ENCODE data around the gene FFAR1. TPM values are rescaled to one million over a fixed set of nuclear protein-coding genes. Genes with fewer than 3 reads are reported as not detected.

FFAR1 gene
- total and polyA plus RNA-seq, 2 experiments from 2014 or later, result not detected

DNA sequence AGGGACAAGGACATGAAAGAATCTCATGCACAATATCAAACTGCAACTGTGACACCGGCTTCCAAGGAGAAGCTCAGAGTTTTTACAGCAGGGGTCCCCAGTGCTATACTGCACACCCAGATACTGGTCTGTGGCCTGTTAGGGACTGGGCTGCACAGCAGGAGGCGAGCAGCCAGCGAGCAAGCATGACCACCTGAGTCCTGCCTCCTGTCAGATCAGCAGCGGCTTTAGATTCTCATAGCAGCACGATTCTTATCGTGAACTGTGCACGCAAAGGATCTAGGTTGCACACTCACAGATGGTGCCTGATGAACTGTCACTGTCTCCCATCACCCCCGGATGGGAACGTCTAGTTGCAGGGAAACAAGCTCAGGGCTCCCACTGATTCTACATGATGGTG lies 31.8 kb upstream of the FFAR1 start (continued):
- TF ChIP-seq, protein P1, sequence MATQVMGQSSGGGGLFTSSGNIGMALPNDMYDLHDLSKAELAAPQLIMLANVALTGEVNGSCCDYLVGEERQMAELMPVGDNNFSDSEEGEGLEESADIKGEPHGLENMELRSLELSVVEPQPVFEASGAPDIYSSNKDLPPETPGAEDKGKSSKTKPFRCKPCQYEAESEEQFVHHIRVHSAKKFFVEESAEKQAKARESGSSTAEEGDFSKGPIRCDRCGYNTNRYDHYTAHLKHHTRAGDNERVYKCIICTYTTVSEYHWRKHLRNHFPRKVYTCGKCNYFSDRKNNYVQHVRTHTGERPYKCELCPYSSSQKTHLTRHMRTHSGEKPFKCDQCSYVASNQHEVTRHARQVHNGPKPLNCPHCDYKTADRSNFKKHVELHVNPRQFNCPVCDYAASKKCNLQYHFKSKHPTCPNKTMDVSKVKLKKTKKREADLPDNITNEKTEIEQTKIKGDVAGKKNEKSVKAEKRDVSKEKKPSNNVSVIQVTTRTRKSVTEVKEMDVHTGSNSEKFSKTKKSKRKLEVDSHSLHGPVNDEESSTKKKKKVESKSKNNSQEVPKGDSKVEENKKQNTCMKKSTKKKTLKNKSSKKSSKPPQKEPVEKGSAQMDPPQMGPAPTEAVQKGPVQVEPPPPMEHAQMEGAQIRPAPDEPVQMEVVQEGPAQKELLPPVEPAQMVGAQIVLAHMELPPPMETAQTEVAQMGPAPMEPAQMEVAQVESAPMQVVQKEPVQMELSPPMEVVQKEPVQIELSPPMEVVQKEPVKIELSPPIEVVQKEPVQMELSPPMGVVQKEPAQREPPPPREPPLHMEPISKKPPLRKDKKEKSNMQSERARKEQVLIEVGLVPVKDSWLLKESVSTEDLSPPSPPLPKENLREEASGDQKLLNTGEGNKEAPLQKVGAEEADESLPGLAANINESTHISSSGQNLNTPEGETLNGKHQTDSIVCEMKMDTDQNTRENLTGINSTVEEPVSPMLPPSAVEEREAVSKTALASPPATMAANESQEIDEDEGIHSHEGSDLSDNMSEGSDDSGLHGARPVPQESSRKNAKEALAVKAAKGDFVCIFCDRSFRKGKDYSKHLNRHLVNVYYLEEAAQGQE (IDR thresholded peaks at IDR 0.05; ENCODE audit: unreplicated experiment), result no peak
- no peak for TF ChIP-seq CREB1 (CRISPR knock-in tag; IDR thresholded peaks at IDR 0.05; ENCODE audit: low read depth)
- TF ChIP-seq, protein P2, sequence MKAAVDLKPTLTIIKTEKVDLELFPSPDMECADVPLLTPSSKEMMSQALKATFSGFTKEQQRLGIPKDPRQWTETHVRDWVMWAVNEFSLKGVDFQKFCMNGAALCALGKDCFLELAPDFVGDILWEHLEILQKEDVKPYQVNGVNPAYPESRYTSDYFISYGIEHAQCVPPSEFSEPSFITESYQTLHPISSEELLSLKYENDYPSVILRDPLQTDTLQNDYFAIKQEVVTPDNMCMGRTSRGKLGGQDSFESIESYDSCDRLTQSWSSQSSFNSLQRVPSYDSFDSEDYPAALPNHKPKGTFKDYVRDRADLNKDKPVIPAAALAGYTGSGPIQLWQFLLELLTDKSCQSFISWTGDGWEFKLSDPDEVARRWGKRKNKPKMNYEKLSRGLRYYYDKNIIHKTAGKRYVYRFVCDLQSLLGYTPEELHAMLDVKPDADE (IDR thresholded peaks at IDR 0.05), result no peak
- no peak for TF ChIP-seq ZNF114 (CRISPR knock-in tag; IDR thresholded peaks at IDR 0.05)
- no peak for TF ChIP-seq ZNF331 (CRISPR knock-in tag; IDR thresholded peaks at IDR 0.05; ENCODE audit: low read depth)
- TF ChIP-seq JUNB (IDR thresholded peaks at IDR 0.05; ENCODE audit: unreplicated experiment), result no peak
- no peak for TF ChIP-seq NANOG (IDR thresholded peaks at IDR 0.05; ENCODE audit: borderline replicate concordance)

DNA sequence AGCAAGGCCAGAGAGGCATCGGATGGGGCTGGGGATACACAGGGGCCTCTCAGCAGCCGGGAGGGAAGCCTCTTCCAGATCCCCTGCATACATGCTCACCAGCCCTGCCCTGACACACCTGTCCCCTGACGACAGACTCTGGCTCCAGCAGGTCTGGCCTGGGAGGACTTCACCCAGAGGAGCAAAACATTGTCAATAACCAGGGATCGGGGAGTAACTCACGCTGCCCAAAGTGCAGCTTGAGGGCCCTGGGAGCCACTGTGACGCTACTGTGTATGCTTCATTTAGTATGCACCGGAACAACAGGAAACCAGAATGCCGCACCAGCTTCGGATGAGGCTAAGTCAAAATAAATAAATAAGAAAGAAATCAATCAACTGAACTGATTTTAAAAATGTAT lies 31.1 kb upstream of the FFAR1 start:
- H3K4me3 Mint-ChIP-seq, result no peak overlapping the region
- Histone ChIP-seq H3K36me3 (ENCODE audit: insufficient read depth) (no peaks in the 10 kb centered on the region), H3K27ac (ENCODE audit: low read depth) (no peak overlapping the region), H3F3A (replicated peaks; ENCODE audit: low read depth) (no peaks in the 10 kb centered on the region), H3K4me1 (ENCODE audit: insufficient read depth) (no peaks in the 10 kb centered on the region), H3K4me3 (no peak overlapping the region), H3K4me2 (no peak overlapping the region), H3K79me2 (replicated peaks; ENCODE audit: insufficient read depth) (no peaks in the 10 kb centered on the region), H4K20me1 (replicated peaks; ENCODE audit: insufficient read depth) (no peaks in the 10 kb centered on the region), H3K27me3 (ENCODE audit: insufficient read depth) (no peaks in the 10 kb centered on the region), H2AFZ (no peak overlapping the region), H3K9me2 (ENCODE audit: insufficient read depth) (no peaks in the 10 kb centered on the region)
- ATAC-seq, result no peak
- no peak for TF ChIP-seq NANOG (IDR thresholded peaks at IDR 0.05; ENCODE audit: borderline replicate concordance)
- no peak for TF ChIP-seq ZNF331 (CRISPR knock-in tag; IDR thresholded peaks at IDR 0.05; ENCODE audit: low read depth)
- TF ChIP-seq JUNB (IDR thresholded peaks at IDR 0.05; ENCODE audit: unreplicated experiment), result no peak
- H3K36me3 Mint-ChIP-seq (ENCODE audit: low read depth), result no peaks in the 10 kb centered on the region
- peaks cover 2% of the 10 kb centered on the region; the same call in 1 of the 3 replicates for H3K9me3 Mint-ChIP-seq
- no peak for DNase-seq (ENCODE audit: low spot score)
- H3K27me3 Mint-ChIP-seq (ENCODE audit: insufficient read depth, low read depth, poor library complexity), result peaks cover 6% of the 10 kb centered on the region
- H3K4me1 Mint-ChIP-seq, result peaks cover 2% of the 10 kb centered on the region; the same call in 1 of the 3 replicates
- no peak overlapping the region for H3K27ac Mint-ChIP-seq

DNA sequence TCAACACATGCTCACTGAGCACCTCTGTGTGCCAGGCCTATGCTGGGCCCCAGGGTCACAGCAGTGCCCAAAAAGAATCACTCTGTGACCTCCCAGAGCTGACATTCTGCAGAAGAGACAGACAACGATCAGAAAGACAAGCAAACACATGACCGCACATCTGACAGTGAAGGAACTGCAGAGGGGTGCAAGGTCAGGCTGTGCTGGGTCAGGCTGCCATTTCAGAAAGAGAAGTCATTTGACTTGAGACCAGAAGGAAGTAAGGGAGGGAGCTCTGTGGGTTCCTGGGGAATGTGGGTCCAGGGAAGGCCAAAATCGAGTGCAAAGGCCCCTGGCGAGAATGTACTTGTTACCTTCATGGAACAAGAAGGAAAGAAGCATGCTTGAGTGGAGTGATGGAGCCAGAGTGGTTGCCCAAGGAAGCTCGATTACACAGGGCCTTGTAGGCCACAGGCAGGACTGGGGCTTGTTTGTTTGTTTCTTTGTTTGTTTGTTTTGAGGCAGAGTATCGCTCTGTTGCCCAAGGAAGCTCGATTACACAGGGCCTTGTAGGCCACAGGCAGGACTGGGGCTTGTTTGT lies 30.1 kb upstream of the FFAR1 start:
- Histone ChIP-seq H3K79me2 (replicated peaks; ENCODE audit: insufficient read depth) (no peaks in the 10 kb centered on the region), H3K4me2 (no peak overlapping the region), H3F3A (replicated peaks; ENCODE audit: low read depth) (no peaks in the 10 kb centered on the region), H3K4me3 (no peak overlapping the region), H2AFZ (no peak overlapping the region), H3K27me3 (ENCODE audit: insufficient read depth) (no peaks in the 10 kb centered on the region), H3K27ac (ENCODE audit: low read depth) (no peak overlapping the region), H3K9me2 (ENCODE audit: insufficient read depth) (no peaks in the 10 kb centered on the region), H4K20me1 (replicated peaks; ENCODE audit: insufficient read depth) (no peaks in the 10 kb centered on the region), H3K36me3 (ENCODE audit: insufficient read depth) (no peaks in the 10 kb centered on the region), H3K4me1 (ENCODE audit: insufficient read depth) (no peaks in the 10 kb centered on the region)
- Mint-ChIP-seq H3K4me3 (no peak overlapping the region), H3K9me3 (peaks cover 9% of the 10 kb centered on the region; the same call in 2 of the 3 replicates), H3K27me3 (ENCODE audit: insufficient read depth, low read depth, poor library complexity) (peaks cover 6% of the 10 kb centered on the region), H3K27ac (no peak overlapping the region), H3K36me3 (ENCODE audit: low read depth) (no peaks in the 10 kb centered on the region), H3K4me1 (peaks cover 2% of the 10 kb centered on the region; the same call in 1 of the 3 replicates)
- DNase-seq (ENCODE audit: low spot score) (no peak), ATAC-seq (no peak)
- TF ChIP-seq JUNB (IDR thresholded peaks at IDR 0.05; ENCODE audit: unreplicated experiment), result no peak
- TF ChIP-seq POLR2AphosphoS5 (IDR thresholded peaks at IDR 0.05; ENCODE audit: low read depth), result no peak
- no peak for TF ChIP-seq EZH2 (IDR thresholded peaks at IDR 0.05; ENCODE audit: low read depth, unreplicated experiment)
- TF ChIP-seq, protein P2 (IDR thresholded peaks at IDR 0.05), result no peak
- no peak for TF ChIP-seq ZNF331 (CRISPR knock-in tag; IDR thresholded peaks at IDR 0.05; ENCODE audit: low read depth)
- TF ChIP-seq CREB1 (CRISPR knock-in tag; IDR thresholded peaks at IDR 0.05; ENCODE audit: low read depth), result no peak
- TF ChIP-seq, protein P1 (IDR thresholded peaks at IDR 0.05; ENCODE audit: unreplicated experiment), result no peak
